Psoas muscle (tissue), 8 donors: ENCODE measurements around the gene HNRNPF. TPM values are rescaled to one million over a fixed set of nuclear protein-coding genes. Genes with fewer than 3 reads are reported as not detected.

ENCODE experiments used
- ATAC-seq, 4 donors: fragments of 200-7000 bp; cut with Tn5 transposase; one replicate each; pipeline ENCODE4 v1.9.1; 2020; ENCODE audit warnings: moderate library complexity in 3 of 4, mild to moderate bottlenecking in 2 of 4
- DNase-seq, 2 donors: peaks; one replicate each; pipeline ENCODE4 v3.0.0-alpha.2; 2020
- H3K27ac ChIP-seq: fragments of 200-600 bp; one replicate; pipeline ENCODE4 v1.8.0; 2022
- H3K27me3 ChIP-seq, 3 donors: fragments of 200-600 bp in 1 of 3; one replicate each; pipeline versions ENCODE4 v1.6.1 to v1.8.0; 2013 to 2022; ENCODE audit warnings: low read length in 2 of 3, mild to moderate bottlenecking in 2 of 3, moderate library complexity in 1 of 3; ENCODE audit not compliant: insufficient read depth in 3 of 3
- H3K36me3 ChIP-seq, 2 donors: fragments of 200-600 bp in 1 of 2; one replicate each; pipeline versions ENCODE4 v1.6.1 to v1.8.0; 2013 to 2022; ENCODE audit warnings: low read depth in 1 of 2, mild to moderate bottlenecking in 1 of 2, moderate library complexity in 1 of 2; ENCODE audit not compliant: insufficient read depth in 1 of 2
- H3K4me1 ChIP-seq: fragments of 200-600 bp; one replicate; pipeline ENCODE4 v1.8.0; 2022
- H3K4me3 ChIP-seq: fragments of 200-600 bp; one replicate; pipeline ENCODE4 v1.8.0; 2022; ENCODE audit warnings: mild to moderate bottlenecking
- H3K9me3 ChIP-seq: fragments of 200-600 bp; one replicate; pipeline ENCODE4 v1.8.0; 2022
- CTCF ChIP-seq: fragments of 200-600 bp; IDR thresholded peaks from one replicate; pipeline ENCODE4 v1.8.0; 2022; ENCODE audit warnings: antibody characterized with exemption
- WGBS, 3 donors: extraction: QIAGEN DNeasy Blood & Tissue Kit; methylation state at CpG; one replicate each; pipeline versions ENCODE4 v1.1.6 to v1.1.7; 2013; 5-methylcytosine and 5-hydroxymethylcytosine counted together
- intact Hi-C, 2 donors: fragments of 100-400 bp; cut with DNase I; formaldehyde crosslinking; loops; one replicate each; pipeline versions ENCODE4 v1.11.0 to v1.14.2; 2022
- polyA plus RNA-seq, 3 donors: library from polyadenylated mRNA; stranded (reverse); fragments of 200-250 nt; gene quantifications; one replicate each; pipeline ENCODE4 v1.2.3, GENCODE V29; 2013
- total RNA-seq, 4 donors: library from RNA; stranded (reverse); fragmentation: NEBNext Ultra II Directional in 2 of 4; extraction: Animal tissue kit (Norgen Biotek cat#: 25700) in 2 of 4; gene quantifications; one replicate each; pipeline versions ENCODE4 v1.2.1 to v1.2.4, GENCODE V29; 2021 to 2023
- donor health status: healthy with polysubstance abuse.
- donor health status: DM: no; HTN: no; CAD: no; lungs with moderate emphysema.
- donor health status: Bipolar disorder and iron deficiency.
- donor health status: healthy.
- donor health status: DM: yes; HTN: yes; CAD: no.
- donor health status: DM: no; HTN: no; CAD: no.
- donor health status: DM: no; HTN: no; CAD: no.
- donor health status: DM: yes; HTN: yes; CAD: no.

The HNRNPF gene
- total and polyA plus RNA-seq, 7 donors = 62.1 to 154 (median 89.7) TPM

GRCh38 chr10:43420369-43421200, 11.6 kb upstream of the HNRNPF start:
- Histone ChIP-seq H3K9me3 (no peaks in the 10 kb centered on the region), H3K27ac (peak overlapping the region; percentile 98), H3K4me3 (peak overlapping the region; percentile 88), H3K4me1 (peaks cover 8% of the 10 kb centered on the region), H3K36me3 (no peaks in the 10 kb centered on the region), H3K27me3 (no peaks in the 10 kb centered on the region)
- 0 to 1% (median 0%) methylated on average over 53 to 63 of the region's 63 CpGs for WGBS, 3 donors
- peak; percentile 92 to 94 for DNase-seq
- ATAC-seq = peak; percentile 95 to 97 (median 96)
- TF ChIP-seq CTCF = no peak
- intact Hi-C loops = no loop called here

GRCh38 chr10:43419997-43420368, 11.0 kb upstream of the HNRNPF start:
- ATAC-seq (peak; percentile 1 to 10 (median 2)), DNase-seq (peak in 1 of 2 donors; percentile 59)
- H3K4me3 ChIP-seq = peak overlapping the region; percentile 88
- no peak for TF ChIP-seq CTCF
- H3K9me3 ChIP-seq = no peaks in the 10 kb centered on the region
- peaks cover 8% of the 10 kb centered on the region for H3K4me1 ChIP-seq
- no peaks in the 10 kb centered on the region for H3K27me3 ChIP-seq
- H3K36me3 ChIP-seq = no peaks in the 10 kb centered on the region
- 57 to 66% (median 62%) methylated on average over 18 of the region's 18 CpGs for WGBS, 3 donors
- H3K27ac ChIP-seq = peak overlapping the region; percentile 98
- intact Hi-C loops = no loop called here

- 76 to 83% (median 79%) methylated on average over 14 of the region's 14 CpGs for WGBS, 3 donors
- no peak for ATAC-seq
- H3K4me3 ChIP-seq = no peak overlapping the region
- H3K36me3 ChIP-seq = no peaks in the 10 kb centered on the region
- H3K9me3 ChIP-seq = no peaks in the 10 kb centered on the region
- no peak overlapping the region for H3K27ac ChIP-seq
- no peak for TF ChIP-seq CTCF
- intact Hi-C loops = no loop called here
- H3K4me1 ChIP-seq = peaks cover 8% of the 10 kb centered on the region
- no peak for DNase-seq
- H3K27me3 ChIP-seq = no peaks in the 10 kb centered on the region
Observed at GRCh38 chr10:43417950-43418768, 9.2 kb upstream of the HNRNPF start.

- Histone ChIP-seq H3K4me1 (no peaks in the 10 kb centered on the region), H3K27ac (no peak overlapping the region), H3K9me3 (no peaks in the 10 kb centered on the region), H3K36me3 (no peaks in the 10 kb centered on the region), H3K27me3 (no peaks in the 10 kb centered on the region), H3K4me3 (no peak overlapping the region)
- no peak for DNase-seq
- no peak for TF ChIP-seq CTCF
- 90 to 92% (median 92%) methylated on average over 10 of the region's 10 CpGs for WGBS, 3 donors
- intact Hi-C loops = no loop called here
- no peak for ATAC-seq
Observed at GRCh38 chr10:43415544-43415943, 6.6 kb upstream of the HNRNPF start.
